HG03159 (cell line): ENCODE measurements around the gene EIF4G3.
A peak's percentile ranks its signal among the peaks of the same experiment; 100 is the strongest.
"Not testable (repeated sequence)": the region's sequence is repeated elsewhere in the genome, so short reads cannot be mapped to it uniquely, and the experiment has no call there.

ENCODE experiments used
- ATAC-seq: cut with Tn5 transposase; IDR thresholded peaks from one replicate; pipeline ENCODE4 v1.9.1; 2021; ENCODE audit warnings: mild to moderate bottlenecking, moderate library complexity; ENCODE audit not compliant: unreplicated experiment

The EIF4G3 gene

GRCh38 chr1:21042929-21043605 lies 133.6 kb downstream of the EIF4G3 start:
- ATAC-seq, result no peak

- ATAC-seq, result no peak
Observed at GRCh38 chr1:21041541-21041940, 135.2 kb downstream of the EIF4G3 start.

- ATAC-seq, result no peak
Observed at GRCh38 chr1:21037091-21037490, 139.6 kb downstream of the EIF4G3 start.

- no peak for ATAC-seq
Observed at GRCh38 chr1:21035794-21036193, 140.9 kb downstream of the EIF4G3 start.

GRCh38 chr1:21034725-21035628 lies 141.7 kb downstream of the EIF4G3 start:
- no peak for ATAC-seq

- no peak for ATAC-seq
Observed at GRCh38 chr1:21032741-21033140, 144.0 kb downstream of the EIF4G3 start.

GRCh38 chr1:21030181-21030580 lies 146.5 kb downstream of the EIF4G3 start:
- no peak for ATAC-seq

GRCh38 chr1:21028520-21029145 lies 148.1 kb downstream of the EIF4G3 start:
- no peak for ATAC-seq

GRCh38 chr1:21027805-21028204 lies 148.9 kb downstream of the EIF4G3 start:
- ATAC-seq, result no peak

GRCh38 chr1:21024918-21025317 lies 151.8 kb downstream of the EIF4G3 start:
- ATAC-seq, result no peak

GRCh38 chr1:21024136-21024896 lies 152.4 kb downstream of the EIF4G3 start:
- not testable (repeated sequence) for ATAC-seq

GRCh38 chr1:21022279-21023040 lies 154.2 kb downstream of the EIF4G3 start:
- peak; percentile 78 for ATAC-seq

GRCh38 chr1:21021311-21021710 lies 155.4 kb downstream of the EIF4G3 start:
- no peak for ATAC-seq

- ATAC-seq, result no peak
Observed at GRCh38 chr1:21020151-21020550, 156.5 kb downstream of the EIF4G3 start.

- ATAC-seq, result no peak
Observed at GRCh38 chr1:21018673-21019072, 158.0 kb downstream of the EIF4G3 start.

- no peak for ATAC-seq
Observed at GRCh38 chr1:21013510-21013909, 163.2 kb downstream of the EIF4G3 start.

- ATAC-seq, result no peak
Observed at GRCh38 chr1:21012937-21013336, 163.8 kb downstream of the EIF4G3 start.

- no peak for ATAC-seq
Observed at GRCh38 chr1:21007876-21008275, 168.8 kb downstream of the EIF4G3 start.

GRCh38 chr1:21005466-21006239 lies 171.0 kb downstream of the EIF4G3 start:
- no peak for ATAC-seq
